Measurements from ENCODE around the gene C4B.
"Not testable (repeated sequence)": the region's sequence is repeated elsewhere in the genome, so short reads cannot be mapped to it uniquely, and the experiment has no call there.

C4B gene

GRCh38 chr6:32037598-32038524 lies 23.3 kb downstream of the C4B start, which contains the start of gene CYP21A2:
Gene CYP21A2 (plus strand): TSS chr6:32038415. CDS start chr6:32038423, 8 bp downstream.
- not testable (repeated sequence) for DNase-seq

DNA sequence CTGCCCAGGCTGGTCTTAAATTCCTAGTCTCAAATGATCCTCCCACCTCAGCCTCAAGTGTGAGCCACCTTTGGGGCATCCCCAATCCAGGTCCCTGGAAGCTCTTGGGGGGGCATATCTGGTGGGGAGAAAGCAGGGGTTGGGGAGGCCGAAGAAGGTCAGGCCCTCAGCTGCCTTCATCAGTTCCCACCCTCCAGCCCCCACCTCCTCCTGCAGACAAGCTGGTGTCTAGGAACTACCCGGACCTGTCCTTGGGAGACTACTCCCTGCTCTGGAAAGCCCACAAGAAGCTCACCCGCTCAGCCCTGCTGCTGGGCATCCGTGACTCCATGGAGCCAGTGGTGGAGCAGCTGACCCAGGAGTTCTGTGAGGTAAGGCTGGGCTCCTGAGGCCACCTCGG lies 24.3 kb downstream of the C4B start:
- not testable (repeated sequence) for DNase-seq

DNA sequence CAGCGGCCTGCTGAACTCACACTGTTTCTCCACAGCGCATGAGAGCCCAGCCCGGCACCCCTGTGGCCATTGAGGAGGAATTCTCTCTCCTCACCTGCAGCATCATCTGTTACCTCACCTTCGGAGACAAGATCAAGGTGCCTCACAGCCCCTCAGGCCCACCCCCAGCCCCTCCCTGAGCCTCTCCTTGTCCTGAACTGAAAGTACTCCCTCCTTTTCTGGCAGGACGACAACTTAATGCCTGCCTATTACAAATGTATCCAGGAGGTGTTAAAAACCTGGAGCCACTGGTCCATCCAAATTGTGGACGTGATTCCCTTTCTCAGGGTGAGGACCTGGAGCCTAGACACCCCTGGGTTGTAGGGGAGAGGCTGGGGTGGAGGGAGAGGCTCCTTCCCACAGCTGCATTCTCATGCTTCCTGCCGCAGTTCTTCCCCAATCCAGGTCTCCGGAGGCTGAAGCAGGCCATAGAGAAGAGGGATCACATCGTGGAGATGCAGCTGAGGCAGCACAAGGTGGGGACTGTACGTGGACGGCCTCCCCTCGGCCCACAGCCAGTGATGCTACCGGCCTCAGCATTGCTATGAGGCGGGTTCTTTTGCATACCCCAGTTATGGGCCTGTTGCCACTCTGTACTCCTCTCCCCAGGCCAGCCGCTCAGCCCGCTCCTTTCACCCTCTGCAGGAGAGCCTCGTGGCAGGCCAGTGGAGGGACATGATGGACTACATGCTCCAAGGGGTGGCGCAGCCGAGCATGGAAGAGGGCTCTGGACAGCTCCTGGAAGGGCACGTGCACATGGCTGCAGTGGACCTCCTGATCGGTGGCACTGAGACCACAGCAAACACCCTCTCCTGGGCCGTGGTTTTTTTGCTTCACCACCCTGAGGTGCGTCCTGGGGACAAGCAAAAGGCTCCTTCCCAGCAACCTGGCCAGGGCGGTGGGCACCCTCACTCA lies 25.0 kb downstream of the C4B start:
- DNase-seq: not testable (repeated sequence)

DNA sequence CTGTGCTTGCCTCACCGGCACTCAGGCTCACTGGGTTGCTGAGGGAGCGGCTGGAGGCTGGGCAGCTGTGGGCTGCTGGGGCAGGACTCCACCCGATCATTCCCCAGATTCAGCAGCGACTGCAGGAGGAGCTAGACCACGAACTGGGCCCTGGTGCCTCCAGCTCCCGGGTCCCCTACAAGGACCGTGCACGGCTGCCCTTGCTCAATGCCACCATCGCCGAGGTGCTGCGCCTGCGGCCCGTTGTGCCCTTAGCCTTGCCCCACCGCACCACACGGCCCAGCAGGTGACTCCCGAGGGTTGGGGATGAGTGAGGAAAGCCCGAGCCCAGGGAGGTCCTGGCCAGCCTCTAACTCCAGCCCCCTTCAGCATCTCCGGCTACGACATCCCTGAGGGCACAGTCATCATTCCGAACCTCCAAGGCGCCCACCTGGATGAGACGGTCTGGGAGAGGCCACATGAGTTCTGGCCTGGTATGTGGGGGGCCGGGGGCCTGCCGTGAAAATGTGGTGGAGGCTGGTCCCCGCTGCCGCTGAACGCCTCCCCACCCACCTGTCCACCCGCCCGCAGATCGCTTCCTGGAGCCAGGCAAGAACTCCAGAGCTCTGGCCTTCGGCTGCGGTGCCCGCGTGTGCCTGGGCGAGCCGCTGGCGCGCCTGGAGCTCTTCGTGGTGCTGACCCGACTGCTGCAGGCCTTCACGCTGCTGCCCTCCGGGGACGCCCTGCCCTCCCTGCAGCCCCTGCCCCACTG lies 25.9 kb downstream of the C4B start:
- not testable (repeated sequence) for DNase-seq

GRCh38 chr6:32041050-32041321 lies 26.4 kb downstream of the C4B start:
- DNase-seq: not testable (repeated sequence)

DNA sequence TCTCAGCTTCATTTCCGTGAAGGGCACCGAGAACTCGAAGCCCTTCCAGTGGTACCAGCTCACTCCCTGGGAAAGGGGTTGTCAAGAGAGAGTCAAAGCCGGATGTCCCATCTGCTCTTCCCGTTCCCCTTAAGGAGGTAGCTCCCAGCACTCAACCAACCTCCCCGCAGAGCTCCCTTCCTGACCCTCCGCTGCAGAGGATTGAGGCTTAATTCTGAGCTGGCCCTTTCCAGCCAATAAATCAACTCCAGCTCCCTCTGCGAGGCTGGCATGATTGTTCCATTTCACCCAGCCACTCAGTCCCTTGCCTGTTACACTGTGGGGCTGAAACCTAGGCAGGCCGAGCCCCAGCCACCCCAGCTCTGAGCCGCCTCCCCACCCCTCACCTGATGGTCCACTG lies 26.8 kb downstream of the C4B start:
- not testable (repeated sequence) for DNase-seq

DNA sequence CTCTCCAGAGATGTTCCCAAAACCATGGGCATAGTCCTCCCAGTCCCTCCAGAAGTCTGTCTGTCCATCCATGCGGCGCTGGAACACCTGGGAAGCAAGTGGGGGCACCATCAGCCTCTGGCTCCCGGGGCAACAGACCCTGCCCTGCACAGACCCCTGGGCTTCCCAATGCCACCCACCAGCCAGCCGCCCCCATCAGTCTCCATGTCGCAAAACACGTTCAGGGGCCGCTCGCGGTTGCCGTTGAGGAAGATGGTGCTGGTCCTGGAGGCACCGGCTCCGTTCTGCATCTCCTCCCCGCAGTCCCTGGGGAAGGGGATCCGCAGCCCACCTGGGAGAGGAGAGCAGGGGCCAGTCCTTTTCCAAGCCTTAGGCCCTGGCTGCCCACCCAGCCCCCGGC lies 27.7 kb downstream of the C4B start:
- DNase-seq: not testable (repeated sequence)

- not testable (repeated sequence) for DNase-seq
These were observed 29.2 kb downstream of the C4B start for GRCh38 chr6:32043589-32044380.

GRCh38 chr6:32044916-32045315 lies 30.3 kb downstream of the C4B start:
- not testable (repeated sequence) for DNase-seq

- DNase-seq: no peak
These were observed 31.3 kb downstream of the C4B start for GRCh38 chr6:32045811-32046449.

DNA sequence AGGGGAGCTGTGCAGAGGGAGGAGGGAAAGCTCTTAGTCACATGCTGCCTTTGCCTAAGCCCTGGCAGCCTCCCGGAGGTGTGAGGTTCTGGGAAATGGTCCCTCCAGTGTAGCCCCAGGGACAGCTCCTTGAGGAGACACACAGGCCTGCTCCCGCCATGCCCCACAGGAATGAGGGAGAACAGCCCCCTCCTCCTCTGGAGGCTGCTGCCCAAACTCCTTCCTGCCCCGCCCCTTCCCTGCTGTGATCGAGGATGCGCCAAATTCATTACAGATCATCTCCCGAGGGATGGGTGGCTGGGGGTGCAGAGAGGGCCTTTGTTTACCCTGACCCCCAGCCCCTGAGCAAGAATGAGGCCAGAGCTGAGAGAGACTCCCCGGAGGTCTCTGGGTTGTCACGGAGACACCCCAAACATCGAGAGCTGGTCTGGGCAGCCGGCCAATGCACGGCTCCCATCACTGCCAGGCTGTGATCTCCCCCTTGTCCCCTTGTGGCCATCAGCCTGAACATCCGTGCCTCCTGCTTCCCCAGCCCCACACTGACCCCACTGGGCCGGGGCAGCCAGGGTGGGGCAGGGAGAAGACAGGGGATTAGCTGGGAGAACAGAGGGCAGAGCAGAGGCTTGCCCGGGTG lies 32.0 kb downstream of the C4B start:
- no peak for DNase-seq

GRCh38 chr6:32047084-32047478 lies 32.5 kb downstream of the C4B start:
- DNase-seq: no peak

GRCh38 chr6:32047539-32047854 lies 32.9 kb downstream of the C4B start:
- no peak for DNase-seq

GRCh38 chr6:32047855-32048766 lies 33.5 kb downstream of the C4B start:
- DNase-seq: no peak

GRCh38 chr6:32049149-32049548 lies 34.6 kb downstream of the C4B start:
- DNase-seq: not testable (repeated sequence)

- DNase-seq: not testable (repeated sequence)
These were observed 35.1 kb downstream of the C4B start for GRCh38 chr6:32049736-32050135.

DNA sequence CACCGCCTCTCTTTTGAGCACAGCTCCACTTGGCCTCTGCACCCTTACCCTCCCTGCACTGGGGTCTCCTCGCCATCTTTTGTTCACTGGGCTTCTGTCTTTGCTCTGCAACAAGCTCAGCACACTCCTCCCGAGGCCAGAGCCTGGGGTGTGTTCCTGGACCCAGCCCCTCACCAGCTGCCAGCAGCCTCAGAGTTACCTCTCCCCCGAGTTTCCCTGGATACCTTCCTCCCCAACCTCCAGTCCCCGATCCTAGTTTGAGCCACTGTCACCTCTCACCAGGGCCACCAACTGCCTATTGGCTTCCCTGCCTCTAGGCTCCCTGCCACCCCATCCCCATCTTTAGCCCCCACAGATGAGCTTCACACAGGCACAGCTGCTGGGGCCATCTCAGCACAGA lies 36.0 kb downstream of the C4B start:
- no peak for DNase-seq

DNA sequence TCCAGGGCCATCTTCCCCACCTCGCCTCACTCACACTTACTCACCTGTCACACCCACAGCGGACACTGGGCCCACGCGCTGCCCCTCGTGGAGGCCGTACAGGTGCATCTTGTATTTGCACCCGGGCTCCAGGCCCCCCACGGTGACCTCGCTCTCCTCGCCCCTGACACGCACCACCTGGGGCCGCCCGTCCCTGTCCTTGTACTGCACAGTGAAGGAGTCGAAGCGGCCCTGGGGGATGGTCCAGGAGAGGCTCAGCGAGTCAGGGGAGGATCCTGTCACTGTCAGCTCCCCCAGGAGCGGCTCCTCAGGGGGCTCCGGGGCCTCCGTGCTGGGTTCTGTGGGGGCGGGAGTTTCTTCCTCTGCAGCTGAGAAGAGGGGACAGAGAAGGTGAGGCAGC lies 38.0 kb downstream of the C4B start:
- DNase-seq: not testable (repeated sequence)

DNA sequence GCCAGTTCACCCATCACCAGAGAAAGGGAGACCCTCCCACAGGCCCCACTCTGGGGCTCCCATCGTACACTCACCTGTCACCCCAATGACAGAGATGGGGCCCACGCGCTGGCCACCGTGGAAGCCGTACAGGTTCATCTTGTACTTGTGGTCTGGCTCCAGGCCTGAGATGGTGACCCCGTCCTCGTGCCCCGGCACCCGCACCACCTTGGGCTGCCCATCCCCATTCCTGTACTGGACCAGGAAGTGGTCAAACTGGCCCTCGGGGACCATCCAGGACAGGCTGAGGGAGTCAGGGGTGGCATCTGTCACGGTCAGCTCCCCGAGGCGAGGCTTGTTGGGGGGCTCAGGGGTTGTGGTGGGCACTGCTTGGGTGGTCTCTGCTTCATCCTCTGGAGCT lies 38.7 kb downstream of the C4B start:
- DNase-seq: not testable (repeated sequence)

DNA sequence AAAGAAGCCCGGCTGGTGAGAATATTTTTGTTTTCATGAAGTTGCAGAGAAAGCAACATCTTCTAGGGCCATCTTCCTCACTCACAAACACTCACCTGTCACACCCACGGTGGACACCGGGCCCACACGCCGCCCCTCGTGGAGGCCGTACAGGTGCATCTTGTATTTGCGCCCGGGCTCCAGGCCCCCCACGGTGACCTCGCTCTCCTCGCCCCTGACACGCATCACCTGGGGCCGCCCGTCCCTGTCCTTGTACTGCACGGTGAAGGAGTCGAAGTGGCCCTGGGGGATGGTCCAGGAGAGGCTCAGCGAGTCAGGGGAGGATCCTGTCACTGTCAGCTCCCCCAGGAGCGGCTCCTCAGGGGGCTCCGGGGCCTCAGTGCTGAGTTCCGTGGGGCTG lies 41.2 kb downstream of the C4B start:
- not testable (repeated sequence) for DNase-seq

Measured in NCI-H1694 (cell line).